GM08714 (cell line): ENCODE measurements around the gene LAMP1.
"Not testable (repeated sequence)": the region's sequence is repeated elsewhere in the genome, so short reads cannot be mapped to it uniquely, and the experiment has no call there.

Experiments used
- H3K4me3 ChIP-seq: fragments of 200-500 bp; sonication (Bioruptor generic); 2 replicates; pipeline ENCODE4 v1.5.1; 2014; ENCODE audit warnings: mild to moderate bottlenecking, low read length, inconsistent platforms
- ZNF274 ChIP-seq: IDR thresholded peaks from 2 replicates; pipeline ENCODE4 v1.6.1; 2012; ENCODE audit warnings: mild to moderate bottlenecking, low read depth, low read length

The LAMP1 gene

DNA sequence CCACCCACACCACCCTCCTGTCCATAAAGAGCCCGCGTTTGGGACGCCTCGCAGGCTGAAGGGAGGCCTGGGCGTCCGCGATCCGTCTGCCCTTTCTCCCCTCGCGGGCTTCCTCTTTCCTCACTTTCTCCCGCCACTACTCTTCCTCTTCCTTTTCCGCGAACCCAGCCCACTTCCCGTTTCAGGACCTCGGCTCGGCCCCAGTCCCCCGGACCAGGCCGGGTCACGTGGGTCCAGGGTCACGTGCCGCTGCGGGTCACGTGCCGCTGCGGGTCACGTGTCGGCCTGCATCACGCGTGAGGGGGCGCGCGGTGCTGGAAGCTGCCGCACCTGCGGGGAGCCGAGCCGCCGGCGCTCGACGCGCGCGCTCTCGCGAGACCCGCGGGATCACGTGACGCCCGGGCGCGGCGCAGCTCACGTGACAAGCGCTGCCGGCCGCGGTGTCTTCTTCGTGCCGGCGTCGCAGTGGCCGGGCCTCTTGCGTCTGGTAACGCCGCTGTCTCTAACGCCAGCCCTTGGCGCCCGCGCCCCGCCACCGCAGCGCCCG lies at the start of gene LAMP1:
LAMP1 (plus strand) TSS at position 417 of the 547 bp plus-strand sequence. CDS start 196 bp downstream, outside the sequence.
- no peak for TF ChIP-seq ZNF274
- H3K4me3 ChIP-seq: peak within 1 kb of the TSS; percentile 88

DNA sequence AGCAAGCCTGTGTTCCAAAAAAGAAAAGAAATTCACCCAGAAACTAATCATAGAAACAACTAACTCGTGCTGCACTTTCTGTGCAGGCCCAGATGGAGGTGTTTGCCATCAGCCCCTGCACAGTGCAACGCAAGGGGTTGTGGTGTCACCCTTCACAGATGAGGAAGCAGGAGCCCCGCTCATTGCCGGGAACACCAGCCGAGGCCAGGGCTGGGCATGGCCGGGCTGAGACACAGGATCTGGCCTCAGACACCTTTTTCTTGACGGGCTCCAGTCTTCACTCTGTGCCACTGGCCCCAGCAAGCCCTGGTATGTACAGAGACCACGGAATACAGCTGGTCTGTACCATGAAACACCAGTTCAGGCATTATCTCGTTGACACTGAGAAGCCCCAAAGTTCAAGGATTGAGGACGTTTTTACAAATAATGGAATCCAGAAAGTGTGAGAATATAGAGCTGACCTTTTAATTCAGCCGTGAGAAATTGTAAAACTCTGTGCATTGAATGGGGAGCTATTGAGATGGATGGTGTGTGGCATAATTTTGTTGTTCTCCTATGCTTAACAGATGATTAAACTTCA lies 44.4 kb upstream of the LAMP1 start:
- no peak overlapping the region for H3K4me3 ChIP-seq
- TF ChIP-seq ZNF274: no peak

GRCh38 chr13:113257908-113258307 lies 39.1 kb upstream of the LAMP1 start:
- not testable (repeated sequence) for H3K4me3 ChIP-seq

GRCh38 chr13:113258321-113259054 lies 38.6 kb upstream of the LAMP1 start:
- H3K4me3 ChIP-seq: no peak overlapping the region
- no peak for TF ChIP-seq ZNF274

GRCh38 chr13:113260996-113261395 lies 36.0 kb upstream of the LAMP1 start:
- no peak for TF ChIP-seq ZNF274
- H3K4me3 ChIP-seq: no peak overlapping the region

DNA sequence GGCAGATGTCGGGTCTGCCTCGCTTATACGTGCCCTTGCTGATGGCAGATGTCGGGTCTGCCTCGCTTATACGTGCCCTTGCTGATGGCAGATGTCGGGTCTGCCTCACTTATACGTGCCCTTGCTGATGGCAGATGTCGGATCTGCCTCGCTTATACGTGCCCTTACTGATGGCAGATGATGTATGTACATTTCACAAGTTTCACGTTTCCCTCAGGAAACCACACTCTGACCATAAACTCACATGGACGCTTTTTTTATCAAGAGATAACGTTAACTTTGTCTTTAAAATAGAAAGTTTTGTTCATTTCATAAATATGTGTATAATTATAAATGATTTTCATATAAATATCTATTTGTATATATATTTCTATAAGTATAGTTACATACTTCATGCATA lies 34.0 kb upstream of the LAMP1 start:
- not testable (repeated sequence) for H3K4me3 ChIP-seq

GRCh38 chr13:113267642-113268405 lies 29.2 kb upstream of the LAMP1 start:
- no peak overlapping the region for H3K4me3 ChIP-seq
- TF ChIP-seq ZNF274: no peak

- H3K4me3 ChIP-seq: no peak overlapping the region
- no peak for TF ChIP-seq ZNF274
These were observed 25.0 kb upstream of the LAMP1 start for GRCh38 chr13:113272031-113272430.

GRCh38 chr13:113272701-113273181 lies 24.3 kb upstream of the LAMP1 start:
- no peak overlapping the region for H3K4me3 ChIP-seq
- TF ChIP-seq ZNF274: no peak

DNA sequence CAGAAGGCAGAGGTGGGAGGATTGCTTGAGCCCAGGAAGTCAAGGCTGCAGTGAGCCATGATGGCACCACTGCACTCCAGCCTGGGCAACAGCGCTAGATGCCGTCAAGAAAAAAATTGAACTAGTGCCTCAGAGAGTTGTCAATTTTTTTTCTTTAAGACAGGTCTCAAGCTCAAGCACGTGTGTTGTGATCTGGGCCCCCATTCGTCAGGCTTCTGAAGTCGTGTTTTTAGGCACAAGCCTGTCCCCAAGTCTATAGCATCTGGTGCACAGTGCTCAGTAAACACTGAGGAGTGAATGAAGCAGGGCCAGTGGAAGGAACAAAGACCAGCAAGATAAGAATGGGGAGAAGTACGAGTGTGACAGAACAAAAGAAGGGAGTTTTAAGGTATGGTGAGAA lies 23.7 kb upstream of the LAMP1 start:
- H3K4me3 ChIP-seq: no peak overlapping the region
- TF ChIP-seq ZNF274: no peak

DNA sequence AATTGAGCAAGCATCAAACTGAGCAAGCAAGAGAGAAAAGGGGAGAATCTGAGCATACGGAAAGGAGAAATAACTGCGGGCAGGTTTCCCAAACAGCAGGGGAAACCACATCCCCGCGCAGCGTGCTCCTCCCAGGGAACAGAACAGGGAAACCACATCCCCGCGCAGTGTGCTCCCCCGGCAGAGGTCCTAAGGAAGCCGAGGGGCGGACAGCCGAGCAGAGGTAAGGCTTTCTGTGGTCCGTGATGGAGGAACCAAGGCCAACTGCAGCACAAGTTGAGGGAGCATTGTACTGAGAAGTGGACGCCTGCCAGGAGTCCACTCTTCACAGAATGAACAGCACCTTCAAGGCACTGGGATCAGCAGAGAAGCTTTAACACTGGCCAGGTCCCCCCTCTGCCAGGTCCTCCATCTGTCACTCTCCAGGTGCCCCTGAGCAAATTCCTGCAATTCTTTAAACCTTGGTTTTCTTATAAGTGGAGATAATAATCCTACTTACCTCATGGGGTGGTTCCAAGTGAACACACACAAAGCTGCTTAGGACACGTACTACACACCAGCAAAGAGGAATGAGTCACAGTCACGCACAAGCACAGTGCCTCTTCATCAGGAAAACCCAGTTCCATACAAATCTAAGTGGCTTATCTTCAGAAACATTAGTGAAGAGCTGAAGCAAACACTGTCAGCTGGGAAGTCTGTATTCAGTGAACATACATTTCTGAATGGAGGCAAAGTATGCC lies 23.0 kb upstream of the LAMP1 start:
- no peak for TF ChIP-seq ZNF274
- no peak overlapping the region for H3K4me3 ChIP-seq

- no peak overlapping the region for H3K4me3 ChIP-seq
- TF ChIP-seq ZNF274: no peak
These were observed 22.3 kb upstream of the LAMP1 start for GRCh38 chr13:113274721-113275120.

DNA sequence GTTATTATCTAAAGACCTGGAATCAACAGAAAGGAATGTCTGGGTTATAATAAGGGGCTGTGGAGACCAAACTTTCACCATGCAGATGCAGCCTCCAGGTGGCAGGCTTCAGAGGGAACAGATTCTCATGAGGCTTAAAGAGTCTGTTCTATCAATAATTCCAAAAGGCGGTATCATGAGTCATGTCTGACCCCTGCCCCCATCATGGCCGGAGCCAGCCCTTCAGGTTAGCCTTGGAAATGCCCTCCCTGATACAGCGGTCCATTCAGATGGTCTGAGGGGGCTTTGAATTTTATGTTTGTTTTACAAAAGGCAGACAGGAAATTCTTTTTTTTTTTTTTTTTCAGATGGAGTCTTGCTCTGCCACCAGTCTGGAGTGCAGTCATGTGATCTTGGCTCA lies 21.7 kb upstream of the LAMP1 start:
- TF ChIP-seq ZNF274: no peak
- no peak overlapping the region for H3K4me3 ChIP-seq

DNA sequence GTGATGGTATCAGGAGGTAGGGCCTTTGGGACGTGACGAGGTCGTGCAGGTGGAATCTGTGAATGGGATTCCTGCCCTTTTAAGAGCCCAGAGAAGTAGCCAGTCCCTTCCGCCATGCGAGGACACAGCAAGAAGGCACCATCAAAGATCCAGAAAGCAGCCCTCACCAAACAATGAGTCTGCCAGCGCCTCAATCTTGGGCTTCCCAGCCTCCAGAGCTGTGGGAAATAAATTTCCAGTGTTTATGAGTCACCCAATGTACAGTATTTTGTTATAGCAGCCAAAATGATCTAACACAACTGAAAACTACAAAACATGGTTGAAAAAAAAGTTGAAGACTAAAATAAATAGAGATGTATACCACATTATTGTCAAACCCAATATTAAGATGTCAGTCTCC lies 16.9 kb upstream of the LAMP1 start:
- no peak overlapping the region for H3K4me3 ChIP-seq
- TF ChIP-seq ZNF274: no peak

DNA sequence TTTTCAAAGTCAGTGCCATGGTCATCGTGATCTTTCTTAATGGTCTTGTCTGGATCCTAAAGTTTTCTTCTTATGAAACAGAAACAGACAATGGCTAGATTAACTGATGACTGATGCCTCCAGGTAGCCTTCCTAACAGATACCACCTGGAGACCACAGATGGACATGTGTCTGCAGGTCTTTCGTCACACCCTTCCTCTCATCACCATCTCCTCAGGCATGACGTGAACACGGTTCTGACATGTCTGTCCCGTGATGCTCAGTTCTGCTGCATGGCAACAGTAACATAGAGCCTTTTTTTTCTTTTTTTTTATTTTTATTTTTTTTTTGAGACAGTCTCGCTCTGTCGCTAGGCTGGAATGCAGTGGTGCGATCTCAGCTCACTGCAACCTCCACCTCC lies 13.1 kb upstream of the LAMP1 start:
- no peak overlapping the region for H3K4me3 ChIP-seq
- TF ChIP-seq ZNF274: no peak
